ENCODE results near the gene CDS1. TPM values are rescaled to one million over a fixed set of nuclear protein-coding genes. Genes with fewer than 3 reads are reported as not detected.

The CDS1 gene
- total and polyA plus RNA-seq, 2 experiments from 2014 or later: 0.04 TPM; not detected in 1

- Histone ChIP-seq H3K9ac (no peak overlapping the region), H2AFZ (no peak overlapping the region), H3K27ac (no peak overlapping the region), H3K27me3 (replicated peaks; ENCODE audit: insufficient read depth) (no peaks in the 10 kb centered on the region), H3K4me1 (ENCODE audit: insufficient read depth) (peaks cover 15% of the 10 kb centered on the region), H3K36me3 (ENCODE audit: low read depth) (peaks cover 36% of the 10 kb centered on the region), H3K79me2 (ENCODE audit: insufficient read depth) (no peaks in the 10 kb centered on the region), H4K20me1 (ENCODE audit: insufficient read depth) (no peaks in the 10 kb centered on the region), H3K9me2 (ENCODE audit: insufficient read depth) (no peaks in the 10 kb centered on the region), H3F3A (ENCODE audit: insufficient read depth) (peaks cover 11% of the 10 kb centered on the region; the same call in 1 of the 2 replicates), H3K4me3 (no peak overlapping the region), H3K9me3 (ENCODE audit: low read depth) (no peaks in the 10 kb centered on the region), H3K4me2 (ENCODE audit: unreplicated experiment) (no peak overlapping the region)
- TF ChIP-seq EZH2phosphoT487 (IDR thresholded peaks at IDR 0.05; ENCODE audit: insufficient read depth, low read depth) (no peak), EZH2 (IDR thresholded peaks at IDR 0.05; ENCODE audit: insufficient read depth, poor library complexity, severe bottlenecking) (no peak)
- 48 to 51% methylated on average over 7 of the region's 7 CpGs for WGBS, 2 experiments (ENCODE audit: low coverage in 1 of 2, low lambda C conversion rate in 2 of 2, missing lambda C conversion rate in 2 of 2)
- in situ Hi-C loops (cut with MboI): no loop called here
- no peak for DNase-seq
Measured at GRCh38 chr4:84683064-84683850, 100.3 kb downstream of the CDS1 start.

- Histone ChIP-seq H3K9me3 (ENCODE audit: low read depth) (no peaks in the 10 kb centered on the region), H2AFZ (no peak overlapping the region), H4K20me1 (ENCODE audit: insufficient read depth) (no peaks in the 10 kb centered on the region), H3K36me3 (ENCODE audit: low read depth) (peaks cover 36% of the 10 kb centered on the region), H3K4me1 (ENCODE audit: insufficient read depth) (peaks cover 15% of the 10 kb centered on the region), H3K27me3 (replicated peaks; ENCODE audit: insufficient read depth) (no peaks in the 10 kb centered on the region), H3K4me3 (no peak overlapping the region), H3K79me2 (ENCODE audit: insufficient read depth) (no peaks in the 10 kb centered on the region), H3K4me2 (ENCODE audit: unreplicated experiment) (no peak overlapping the region), H3K27ac (no peak overlapping the region), H3K9me2 (ENCODE audit: insufficient read depth) (no peaks in the 10 kb centered on the region), H3F3A (ENCODE audit: insufficient read depth) (peaks cover 17% of the 10 kb centered on the region), H3K9ac (no peak overlapping the region)
- in situ Hi-C loops (cut with MboI): no loop called here
- no peak for DNase-seq
- no peak for TF ChIP-seq EZH2phosphoT487 (IDR thresholded peaks at IDR 0.05; ENCODE audit: insufficient read depth, low read depth)
- TF ChIP-seq EZH2 (IDR thresholded peaks at IDR 0.05; ENCODE audit: insufficient read depth, poor library complexity, severe bottlenecking): no peak
- 98 to 100% methylated on average over 3 of the region's 3 CpGs for WGBS, 2 experiments (ENCODE audit: low coverage in 1 of 2, low lambda C conversion rate in 2 of 2, missing lambda C conversion rate in 2 of 2)
Measured at GRCh38 chr4:84684361-84684760, 101.4 kb downstream of the CDS1 start.

- Histone ChIP-seq H3K27ac (no peak overlapping the region), H3K36me3 (ENCODE audit: low read depth) (peaks cover 43% of the 10 kb centered on the region), H3K79me2 (ENCODE audit: insufficient read depth) (no peaks in the 10 kb centered on the region), H3K4me2 (ENCODE audit: unreplicated experiment) (no peak overlapping the region), H3K9me2 (ENCODE audit: insufficient read depth) (no peaks in the 10 kb centered on the region), H2AFZ (no peak overlapping the region), H4K20me1 (ENCODE audit: insufficient read depth) (no peaks in the 10 kb centered on the region), H3K4me3 (no peak overlapping the region), H3K9ac (no peak overlapping the region), H3K9me3 (ENCODE audit: low read depth) (no peaks in the 10 kb centered on the region), H3F3A (ENCODE audit: insufficient read depth) (peaks cover 24% of the 10 kb centered on the region), H3K27me3 (replicated peaks; ENCODE audit: insufficient read depth) (no peaks in the 10 kb centered on the region), H3K4me1 (ENCODE audit: insufficient read depth) (peaks cover 19% of the 10 kb centered on the region)
- WGBS, 2 experiments (ENCODE audit: low coverage in 1 of 2, low lambda C conversion rate in 2 of 2, missing lambda C conversion rate in 2 of 2): 100% methylated on average over 1 of the region's 1 CpG
- no peak for TF ChIP-seq EZH2phosphoT487 (IDR thresholded peaks at IDR 0.05; ENCODE audit: insufficient read depth, low read depth)
- no peak for TF ChIP-seq EZH2 (IDR thresholded peaks at IDR 0.05; ENCODE audit: insufficient read depth, poor library complexity, severe bottlenecking)
- no peak for DNase-seq
- in situ Hi-C loops (cut with MboI): no loop called here
Measured at GRCh38 chr4:84685105-84685504, 102.2 kb downstream of the CDS1 start.

GRCh38 chr4:84688605-84689004 lies 105.7 kb downstream of the CDS1 start:
- Histone ChIP-seq H4K20me1 (ENCODE audit: insufficient read depth) (peaks cover 4% of the 10 kb centered on the region; the same call in 1 of the 2 replicates), H3F3A (ENCODE audit: insufficient read depth) (peaks cover 40% of the 10 kb centered on the region), H3K4me2 (ENCODE audit: unreplicated experiment) (no peak overlapping the region), H3K79me2 (ENCODE audit: insufficient read depth) (no peaks in the 10 kb centered on the region), H3K9me3 (ENCODE audit: low read depth) (no peaks in the 10 kb centered on the region), H3K27me3 (replicated peaks; ENCODE audit: insufficient read depth) (no peaks in the 10 kb centered on the region), H3K4me3 (no peak overlapping the region), H3K27ac (no peak overlapping the region), H3K9ac (no peak overlapping the region), H3K36me3 (ENCODE audit: low read depth) (peaks cover 40% of the 10 kb centered on the region), H3K9me2 (ENCODE audit: insufficient read depth) (no peaks in the 10 kb centered on the region), H3K4me1 (ENCODE audit: insufficient read depth) (peaks cover 23% of the 10 kb centered on the region), H2AFZ (no peak overlapping the region)
- in situ Hi-C loops (cut with MboI): no loop called here
- no peak for TF ChIP-seq EZH2phosphoT487 (IDR thresholded peaks at IDR 0.05; ENCODE audit: insufficient read depth, low read depth)
- TF ChIP-seq EZH2 (IDR thresholded peaks at IDR 0.05; ENCODE audit: insufficient read depth, poor library complexity, severe bottlenecking): no peak
- DNase-seq: no peak
- 99% methylated on average over 5 of the region's 5 CpGs for WGBS, 2 experiments (ENCODE audit: low coverage in 1 of 2, low lambda C conversion rate in 2 of 2, missing lambda C conversion rate in 2 of 2)
